ENCODE measurements around the gene KRTAP10-6. TPM values are rescaled to one million over a fixed set of nuclear protein-coding genes. Genes with fewer than 3 reads are reported as not detected.
"Not testable (repeated sequence)": the region's sequence is repeated elsewhere in the genome, so short reads cannot be mapped to it uniquely, and the experiment has no call there.

Gene KRTAP10-6
- total and polyA plus RNA-seq, 2 of the 8 experiments (the other 6 are each of a cell fraction or from before 2014, with no cell fraction given) = 0.12 TPM; not detected in 1

GRCh38 chr21:44601091-44601490 is 8.8 kb upstream of the KRTAP10-6 start:
- H3K79me2 ChIP-seq (ENCODE audit: control insufficient read depth in 1 of 2, insufficient read depth in 2 of 2, low read length in 2 of 2); H3K79me1 ChIP-seq (ENCODE audit: low read depth, low read length); H4K20me1 ChIP-seq (replicated peaks in 1 of 2; ENCODE audit: control insufficient read depth in 1 of 2, insufficient read depth in 2 of 2, low read length in 2 of 2); H4K91ac ChIP-seq (replicated peaks; ENCODE audit: insufficient read length, low read length); H3K14ac ChIP-seq (ENCODE audit: insufficient read length); H3K4me3 ChIP-seq (ENCODE audit: extremely low read depth in 1 of 4, insufficient read depth in 2 of 4, low read depth in 3 of 4, low read length in 4 of 4); H3K18ac ChIP-seq (ENCODE audit: extremely low read depth, low read length); POLR2A ChIA-PET (ENCODE audit: partially characterized antibody); H4K8ac ChIP-seq (ENCODE audit: extremely low read depth, insufficient read depth, low read length); H3K27me3 ChIP-seq (replicated peaks in 1 of 4; ENCODE audit: control insufficient read depth in 3 of 4, extremely low read depth in 1 of 4, insufficient read depth in 3 of 4, low read length in 3 of 4); H3K9me3 ChIP-seq (ENCODE audit: insufficient read depth in 2 of 2, low read depth in 1 of 2, low read length in 1 of 2); H3K23ac ChIP-seq (ENCODE audit: insufficient read length); H3K9ac ChIP-seq (replicated peaks in 1 of 4; ENCODE audit: extremely low read depth in 1 of 4, low read depth in 3 of 4, low read length in 3 of 4); H2AFZ ChIP-seq (ENCODE audit: low read length); FAIRE-seq; H2AK5ac ChIP-seq (ENCODE audit: low read depth, low read length); H3K4me1 ChIP-seq (replicated peaks in 1 of 4; ENCODE audit: control insufficient read depth in 3 of 4, insufficient read depth in 4 of 4, low read length in 3 of 4); H3K56ac ChIP-seq (replicated peaks; ENCODE audit: insufficient read length, low read depth, low read length); H3K4ac ChIP-seq (replicated peaks; ENCODE audit: insufficient read length, low read depth, low read length); H3K4me2 ChIP-seq (ENCODE audit: insufficient read depth in 1 of 2, low read depth in 2 of 2, low read length in 2 of 2); H3K27ac ChIP-seq (ENCODE audit: low read depth, low read length); H3K23me2 ChIP-seq (ENCODE audit: low read depth, low read length); H4K5ac ChIP-seq (ENCODE audit: insufficient read length, low read depth, low read length); H2BK120ac ChIP-seq (replicated peaks; ENCODE audit: low read depth, low read length); H3K36me3 ChIP-seq (ENCODE audit: control insufficient read depth in 2 of 4, insufficient read depth in 4 of 4, low read length in 3 of 4): not testable (repeated sequence)
- Histone ChIP-seq H2BK5ac (ENCODE audit: low read depth, low read length) (peak overlapping the region; percentile 56; the same call in 1 of the 2 replicates), H2BK15ac (ENCODE audit: low read length) (peak overlapping the region; percentile 88; the same call in 1 of the 2 replicates), H2BK12ac (ENCODE audit: low read depth, low read length) (peak overlapping the region; percentile 77; the same call in 1 of the 2 replicates), H2BK20ac (ENCODE audit: low read length) (0 out of 2 replicates have a peak overlapping the region, but pooled peaks have one; percentile 32)
- peak in 1 of 3 experiments; percentile 0; a peak in 2 of 4 replicates for TF ChIP-seq CTCF (IDR thresholded peaks at IDR 0.05; ENCODE audit: control extremely low read depth in 1 of 3, insufficient read depth in 1 of 3, low read depth in 1 of 3, low read length in 3 of 3)
- peak in 1 of 2 experiments; percentile 1; a peak in 1 of 4 replicates for TF ChIP-seq RAD21 (IDR thresholded peaks at IDR 0.05 in 1 of 2, conservative IDR thresholded peaks at IDR 0.05 in 1 of 2; ENCODE audit: low read depth in 2 of 2, low read length in 2 of 2)
- CTCF ChIA-PET (ENCODE audit: partially characterized antibody) = interaction anchor here (0.6 to 1.8 kb wide), 3 partner anchors 18 to 141 kb away, joined by 3 to 13 read pairs (median 3); no protein-coding TSS in a partner anchor
- peak in 1 of 2 experiments; percentile 41 for DNase-seq (ENCODE audit: low read depth in 1 of 2, low spot score in 2 of 2)
- WGBS, 2 experiments (ENCODE audit: extremely low coverage in 1 of 2, insufficient coverage in 1 of 2, insufficient read length in 1 of 2, insufficient replicate concordance in 2 of 2, low coverage in 1 of 2, low lambda C conversion rate in 2 of 2, missing lambda C conversion rate in 1 of 2) = 82% methylated on average over 10 of the region's 10 CpGs; no CpG with 5 or more reads in 1 of the 2 experiments
